Neural cell (in vitro differentiated cells): ENCODE measurements around the gene ACD.

Source experiments
- CTCF ChIP-seq: fragments of 450-650 bp; IDR thresholded peaks from 2 replicates; pipeline ENCODE4 v1.5.1; 2014; ENCODE audit warnings: antibody characterized with exemption, mild to moderate bottlenecking, moderate library complexity; ENCODE audit not compliant: poor library complexity, severe bottlenecking
- EZH2 ChIP-seq: fragments of 200-600, 300-800 bp; shearing (Covaris generic), sonication (generic); IDR thresholded peaks from 2 replicates; pipeline ENCODE4 v1.6.1; 2014; ENCODE audit warnings: antibody characterized with exemption, low read length, borderline replicate concordance, mild to moderate bottlenecking; ENCODE audit not compliant: insufficient read depth, poor library complexity, severe bottlenecking
- REST ChIP-seq: IDR thresholded peaks from 2 replicates; pipeline ENCODE4 v1.6.1; 2012; ENCODE audit warnings: borderline replicate concordance

DNA sequence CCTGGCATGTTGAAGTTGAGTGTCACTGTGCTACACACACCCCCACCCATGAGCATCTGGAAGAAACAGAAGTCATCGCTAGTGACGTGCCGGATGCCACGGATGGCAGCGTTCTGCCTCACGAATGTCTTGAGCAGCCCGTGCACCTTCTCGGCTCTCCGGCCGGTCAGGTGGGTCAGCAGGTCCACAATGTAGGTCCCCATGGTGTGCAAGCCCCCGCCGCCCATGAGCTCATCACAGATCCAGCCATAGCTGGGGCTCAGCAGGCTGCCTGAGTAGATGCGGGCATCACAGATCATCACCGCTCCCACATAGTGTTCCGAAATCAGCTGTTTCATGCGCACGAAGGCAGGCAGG is 15.5 kb upstream of the ACD start:
- TF ChIP-seq REST = no peak
- TF ChIP-seq CTCF = no peak
- no peak for TF ChIP-seq EZH2
